Liver (tissue), 9 donors: ENCODE data around the gene GABRA5. TPM values are rescaled to one million over a fixed set of nuclear protein-coding genes. Genes with fewer than 3 reads are reported as not detected.

Experiments used
- DNase-seq: peaks from one replicate; pipeline ENCODE4 v3.0.0-alpha.2; 2017; ENCODE audit warnings: low spot score
- H3K27ac ChIP-seq, 2 donors: one replicate each; pipeline ENCODE4 v1.7.0; 2013; ENCODE audit warnings: inconsistent platforms in 2 of 2, low read length in 2 of 2, control low read depth in 1 of 2, low read depth in 1 of 2, mild to moderate bottlenecking in 1 of 2
- H3K27me3 ChIP-seq, 4 donors: one replicate each; pipeline versions ENCODE4 v1.6.1 to v1.7.0; 2013; ENCODE audit warnings: low read length in 3 of 4, inconsistent platforms in 1 of 4, mild to moderate bottlenecking in 1 of 4, moderate library complexity in 1 of 4; ENCODE audit not compliant: control insufficient read depth in 4 of 4, insufficient read depth in 4 of 4
- H3K36me3 ChIP-seq, 4 donors: one replicate each; pipeline versions ENCODE4 v1.6.1 to v1.7.0; 2013; ENCODE audit warnings: low read length in 3 of 4, mild to moderate bottlenecking in 3 of 4, low read depth in 1 of 4, moderate library complexity in 1 of 4; ENCODE audit not compliant: control insufficient read depth in 4 of 4, insufficient read depth in 3 of 4
- H3K4me1 ChIP-seq, 4 donors: one replicate each; pipeline versions ENCODE4 v1.6.1 to v1.7.0; 2013; ENCODE audit warnings: low read length in 3 of 4, mild to moderate bottlenecking in 3 of 4, moderate library complexity in 1 of 4; ENCODE audit not compliant: control insufficient read depth in 4 of 4, insufficient read depth in 4 of 4
- H3K4me3 ChIP-seq, 3 donors: one replicate each; pipeline versions ENCODE4 v1.6.1 to v1.7.0; 2013; ENCODE audit warnings: low read length in 3 of 3, control low read depth in 1 of 3, low read depth in 1 of 3, mild to moderate bottlenecking in 1 of 3
- H3K9ac ChIP-seq, 2 donors: one replicate each; pipeline ENCODE4 v1.7.0; 2013; ENCODE audit warnings: low read length in 2 of 2, mild to moderate bottlenecking in 2 of 2, moderate library complexity in 2 of 2, control low read depth in 1 of 2, low read depth in 1 of 2
- H3K9me3 ChIP-seq, 4 donors: one replicate each; pipeline versions ENCODE4 v1.6.1 to v1.7.0; 2013; ENCODE audit warnings: low read length in 3 of 4; ENCODE audit not compliant: control insufficient read depth in 4 of 4
- CTCF ChIP-seq: fragments of 150-350 bp; IDR thresholded peaks from 2 replicates; pipeline ENCODE4 v1.5.1; 2017; ENCODE audit warnings: improper control_type of control experiment, low read depth, low read length; ENCODE audit not compliant: missing input control
- EGR1 ChIP-seq, 2 donors: IDR thresholded peaks; 2 replicates each; pipeline ENCODE4 v1.6.1; 2016 to 2018; ENCODE audit warnings: antibody characterized with exemption in 2 of 2, low read depth in 2 of 2
- FOXA1 ChIP-seq: IDR thresholded peaks from 2 replicates; pipeline ENCODE4 v1.6.1; 2016; ENCODE audit warnings: antibody characterized with exemption
- FOXA2 ChIP-seq: IDR thresholded peaks from 2 replicates; pipeline ENCODE4 v1.6.1; 2016; ENCODE audit warnings: antibody characterized with exemption
- GABPA ChIP-seq, 2 donors: IDR thresholded peaks in 1 of 2; conservative IDR thresholded peaks in 1 of 2; 2 replicates each; pipeline ENCODE4 v1.6.1; 2016; ENCODE audit warnings: antibody characterized with exemption in 2 of 2, mild to moderate bottlenecking in 1 of 2, moderate library complexity in 1 of 2
- HNF4A ChIP-seq, 2 donors: conservative IDR thresholded peaks; 2 replicates each; pipeline ENCODE4 v1.6.1; 2016; ENCODE audit warnings: antibody characterized with exemption in 2 of 2, mild to moderate bottlenecking in 2 of 2
- HNF4G ChIP-seq: IDR thresholded peaks from 2 replicates; pipeline ENCODE4 v1.6.1; 2016; ENCODE audit warnings: antibody characterized with exemption
- JUND ChIP-seq, 2 donors: IDR thresholded peaks; 2 replicates each; pipeline ENCODE4 v1.6.1; 2016; ENCODE audit warnings: antibody characterized with exemption in 2 of 2
- RAD21 ChIP-seq, 2 donors: IDR thresholded peaks; 2 replicates each; pipeline ENCODE4 v1.6.1; 2016; ENCODE audit warnings: antibody characterized with exemption in 2 of 2, mild to moderate bottlenecking in 2 of 2
- REST ChIP-seq: IDR thresholded peaks from 2 replicates; pipeline ENCODE4 v1.6.1; 2016; ENCODE audit warnings: antibody characterized with exemption, mild to moderate bottlenecking
- RXRA ChIP-seq, 2 donors: IDR thresholded peaks; 2 replicates each; pipeline ENCODE4 v1.6.1; 2017 to 2018; ENCODE audit warnings: antibody characterized with exemption in 2 of 2, mild to moderate bottlenecking in 1 of 2
- SP1 ChIP-seq: IDR thresholded peaks from 2 replicates; pipeline ENCODE4 v1.6.1; 2018; ENCODE audit warnings: antibody characterized with exemption, mild to moderate bottlenecking
- TAF1 ChIP-seq: conservative IDR thresholded peaks from 2 replicates; pipeline ENCODE4 v1.6.1; 2016; ENCODE audit warnings: antibody characterized with exemption, mild to moderate bottlenecking
- WGBS: extraction: QIAGEN DNeasy Blood & Tissue Kit; methylation state at CpG from one replicate; pipeline ENCODE4 v1.1.7; 2013; 5-methylcytosine and 5-hydroxymethylcytosine counted together
- polyA plus RNA-seq, 2 donors: library from polyadenylated mRNA; stranded (reverse) in 1 of 2; unstranded in 1 of 2; fragments of 200-250 nt in 1 of 2; fragments of >200 nt in 1 of 2; fragmentation: Nextera tagmentation in 1 of 2; extraction: Ambion mirVana in 1 of 2; gene quantifications; one replicate each; pipeline versions ENCODE4 v1.2.1 to v1.2.3, GENCODE V29; 2013 to 2015
- total RNA-seq, 2 donors: library from RNA; depleted of rRNA; stranded (reverse); fragments of >200 nt; gene quantifications; one replicate each; pipeline ENCODE4 v1.2.3, GENCODE V29; 2014
- TF ChIP-seq, protein P1 (sequence below): IDR thresholded peaks from 2 replicates; pipeline ENCODE4 v1.6.1; 2016; ENCODE audit warnings: antibody characterized with exemption
- donor health status: healthy.
- donor health status: healthy.
- donor health status: healthy.
- donor health status: healthy.
- donor health status: healthy.

Gene GABRA5
- total and polyA plus RNA-seq, 4 donors, result not detected

DNA sequence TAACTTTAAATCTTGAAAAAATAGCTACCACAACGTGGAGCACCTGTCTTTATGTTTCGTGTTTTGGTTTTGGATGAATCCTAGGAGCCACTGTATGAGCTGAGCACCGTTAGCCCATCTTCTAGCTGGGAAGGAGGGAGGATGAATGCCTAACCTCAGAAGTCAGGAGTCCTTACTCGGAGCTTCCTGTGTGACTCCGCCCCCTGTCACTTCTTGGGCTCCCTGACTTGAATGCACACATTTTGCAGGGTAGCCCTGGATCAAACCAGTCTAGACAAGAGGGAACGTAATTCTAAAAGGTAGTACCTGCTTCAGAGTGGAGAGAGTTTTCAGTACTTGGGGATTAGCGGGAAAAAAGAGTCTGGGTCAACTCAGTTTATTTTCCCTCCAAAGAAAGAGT, 5.3 kb downstream of the GABRA5 start (continued):
- no peak for TF ChIP-seq CTCF
- no peak for TF ChIP-seq FOXA2
- no peak for TF ChIP-seq GABPA (IDR thresholded peaks at IDR 0.05 in 1 of 2, conservative IDR thresholded peaks at IDR 0.05 in 1 of 2)
- TF ChIP-seq EGR1 (IDR thresholded peaks at IDR 0.05; ENCODE audit: low read depth in 2 of 2), result no peak
- TF ChIP-seq FOXA1, result no peak
- no peak for TF ChIP-seq HNF4G
- no peak for TF ChIP-seq TAF1
- no peak for TF ChIP-seq HNF4A (conservative IDR thresholded peaks at IDR 0.05)

DNA sequence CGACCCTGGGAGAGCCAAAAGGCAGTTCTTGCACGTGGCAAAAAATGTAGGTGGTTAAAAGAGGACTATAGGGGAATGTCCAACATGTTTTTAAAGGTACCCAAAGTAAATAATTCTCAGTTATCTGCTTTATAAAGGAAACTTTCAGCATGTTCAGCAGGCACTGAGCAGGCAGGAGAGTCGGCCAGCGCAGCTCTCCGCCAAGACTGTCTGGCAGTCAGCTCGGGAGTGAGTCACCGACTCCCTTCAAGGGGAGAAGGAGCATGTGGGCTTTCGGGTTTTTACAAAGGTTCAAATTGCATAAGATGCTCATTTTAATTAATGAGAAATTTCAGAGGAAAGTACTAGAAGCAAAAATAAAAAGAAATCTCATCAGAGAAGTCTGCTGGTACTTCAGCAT, 7.0 kb downstream of the GABRA5 start:
- Histone ChIP-seq H3K9me3 (no peaks in the 10 kb centered on the region), H3K27ac (no peak overlapping the region), H3K4me1 (no peaks in the 10 kb centered on the region), H3K4me3 (no peak overlapping the region), H3K36me3 (no peaks in the 10 kb centered on the region), H3K27me3 (peaks cover 0 to 7% (median 2%) of the 10 kb centered on the region in 4 donors), H3K9ac (no peak overlapping the region)
- TF ChIP-seq EGR1 (IDR thresholded peaks at IDR 0.05; ENCODE audit: low read depth in 2 of 2), result no peak
- no peak for TF ChIP-seq GABPA (IDR thresholded peaks at IDR 0.05 in 1 of 2, conservative IDR thresholded peaks at IDR 0.05 in 1 of 2)
- TF ChIP-seq RXRA (IDR thresholded peaks at IDR 0.05), result no peak
- TF ChIP-seq JUND (IDR thresholded peaks at IDR 0.05), result no peak
- TF ChIP-seq REST, result no peak
- TF ChIP-seq, protein P1, sequence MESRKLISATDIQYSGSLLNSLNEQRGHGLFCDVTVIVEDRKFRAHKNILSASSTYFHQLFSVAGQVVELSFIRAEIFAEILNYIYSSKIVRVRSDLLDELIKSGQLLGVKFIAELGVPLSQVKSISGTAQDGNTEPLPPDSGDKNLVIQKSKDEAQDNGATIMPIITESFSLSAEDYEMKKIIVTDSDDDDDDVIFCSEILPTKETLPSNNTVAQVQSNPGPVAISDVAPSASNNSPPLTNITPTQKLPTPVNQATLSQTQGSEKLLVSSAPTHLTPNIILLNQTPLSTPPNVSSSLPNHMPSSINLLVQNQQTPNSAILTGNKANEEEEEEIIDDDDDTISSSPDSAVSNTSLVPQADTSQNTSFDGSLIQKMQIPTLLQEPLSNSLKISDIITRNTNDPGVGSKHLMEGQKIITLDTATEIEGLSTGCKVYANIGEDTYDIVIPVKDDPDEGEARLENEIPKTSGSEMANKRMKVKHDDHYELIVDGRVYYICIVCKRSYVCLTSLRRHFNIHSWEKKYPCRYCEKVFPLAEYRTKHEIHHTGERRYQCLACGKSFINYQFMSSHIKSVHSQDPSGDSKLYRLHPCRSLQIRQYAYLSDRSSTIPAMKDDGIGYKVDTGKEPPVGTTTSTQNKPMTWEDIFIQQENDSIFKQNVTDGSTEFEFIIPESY, result no peak
- no peak for TF ChIP-seq RAD21 (IDR thresholded peaks at IDR 0.05)
- TF ChIP-seq SP1, result no peak
- no peak for DNase-seq
- WGBS, result 66% methylated on average over 8 of the region's 8 CpGs
